Peyer's patch (tissue), 4 donors: ENCODE results near the gene DMBX1. TPM values are rescaled to one million over a fixed set of nuclear protein-coding genes. Genes with fewer than 3 reads are reported as not detected.

Source experiments
- DNase-seq, 3 donors: peaks; one replicate each; pipeline ENCODE4 v3.0.0-alpha.2; 2017 to 2019
- H3K27ac ChIP-seq, 4 donors: fragments of 200-600 bp; sonication (generic); one replicate each; pipeline ENCODE4 v1.5.1; 2016 to 2019
- H3K27me3 ChIP-seq, 2 donors: fragments of 200-600 bp; sonication (generic); one replicate each; pipeline ENCODE4 v1.5.1; 2019
- H3K36me3 ChIP-seq, 3 donors: fragments of 200-600 bp; sonication (generic); one replicate each; pipeline ENCODE4 v1.5.1; 2016 to 2019
- H3K4me1 ChIP-seq, 4 donors: fragments of 200-600 bp; sonication (generic); one replicate each; pipeline ENCODE4 v1.5.1; 2016 to 2019
- H3K4me3 ChIP-seq, 4 donors: fragments of 200-600 bp; sonication (generic); 1 replicate in 3 of 4; 2 replicates in 1 of 4; pipeline ENCODE4 v1.5.1; 2016 to 2019; ENCODE audit warnings: mild to moderate bottlenecking in 1 of 4
- H3K9me3 ChIP-seq, 4 donors: fragments of 200-600 bp; sonication (generic); one replicate each; pipeline ENCODE4 v1.5.1; 2016 to 2019; ENCODE audit warnings: mild to moderate bottlenecking in 1 of 4
- POLR2A ChIP-seq, 2 donors: fragments of 450-650 bp; IDR thresholded peaks; one replicate each; pipeline ENCODE4 v1.5.1; 2017; ENCODE audit warnings: antibody characterized with exemption in 2 of 2, mild to moderate bottlenecking in 2 of 2, moderate library complexity in 2 of 2
- total RNA-seq, 4 donors: library from RNA; depleted of rRNA; stranded (reverse); fragments of >200 nt; gene quantifications; one replicate each; pipeline ENCODE4 v1.1.0, GENCODE V29; 2016
- TF ChIP-seq, protein P1 (sequence below), 6 experiments: fragments of 450-650 bp in 4 of 6; fragments of 200-600 bp in 2 of 6; sonication (generic) in 1 of 6; IDR thresholded peaks; one replicate each; pipeline ENCODE4 v1.5.1; 2017 to 2019; ENCODE audit warnings: antibody characterized with exemption in 6 of 6, mild to moderate bottlenecking in 3 of 6, moderate library complexity in 1 of 6

Gene DMBX1
- total RNA-seq, 4 donors from 2014 or later: not detected

DNA sequence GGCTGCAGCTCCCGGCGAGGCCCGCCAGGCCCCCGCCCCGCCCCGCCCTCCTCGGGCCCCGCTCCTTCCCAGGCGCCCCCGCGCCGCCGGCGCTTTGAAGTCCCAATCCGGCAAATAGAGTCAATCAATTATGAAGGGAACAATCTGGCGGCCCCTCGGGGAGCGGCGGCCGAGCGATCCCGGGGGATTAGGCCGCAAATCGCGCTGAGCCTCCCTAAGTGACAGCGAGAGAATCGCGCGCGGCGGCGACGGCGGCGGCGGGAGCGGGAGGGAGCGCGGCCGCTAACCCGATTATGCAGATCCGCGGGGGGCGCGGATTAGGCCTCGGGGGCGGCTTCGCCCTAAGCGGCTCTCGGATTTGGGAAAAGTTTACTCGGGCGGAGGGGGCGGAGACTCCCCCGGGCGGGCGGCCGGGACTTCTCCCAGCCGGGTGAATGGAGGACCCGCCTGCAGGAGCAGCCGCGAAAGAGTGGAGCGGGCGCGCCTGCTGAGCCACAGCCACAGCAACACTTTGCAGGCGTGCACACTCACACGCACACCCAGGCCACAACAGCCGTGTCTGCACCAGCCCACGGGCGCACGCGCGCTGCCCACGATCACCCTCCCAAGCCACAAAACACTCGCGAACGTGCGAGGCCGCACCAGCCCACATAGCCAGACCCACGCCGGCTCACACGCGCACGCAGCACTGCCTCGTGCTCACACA lies 23.0 kb upstream of the DMBX1 start:
- Histone ChIP-seq H3K27ac (peak overlapping the region in 1 of 4 donors; percentile 10), H3K36me3 (no peaks in the 10 kb centered on the region), H3K4me1 (peaks cover 0 to 14% (median 6%) of the 10 kb centered on the region in 4 donors), H3K27me3 (peaks cover 0 to 9% of the 10 kb centered on the region in 2 donors), H3K9me3 (no peaks in the 10 kb centered on the region), H3K4me3 (peak overlapping the region; percentile 32 to 72 (median 61))
- DNase-seq: no peak
- no peak for TF ChIP-seq POLR2A (IDR thresholded peaks at IDR 0.05)
- TF ChIP-seq, protein P1, sequence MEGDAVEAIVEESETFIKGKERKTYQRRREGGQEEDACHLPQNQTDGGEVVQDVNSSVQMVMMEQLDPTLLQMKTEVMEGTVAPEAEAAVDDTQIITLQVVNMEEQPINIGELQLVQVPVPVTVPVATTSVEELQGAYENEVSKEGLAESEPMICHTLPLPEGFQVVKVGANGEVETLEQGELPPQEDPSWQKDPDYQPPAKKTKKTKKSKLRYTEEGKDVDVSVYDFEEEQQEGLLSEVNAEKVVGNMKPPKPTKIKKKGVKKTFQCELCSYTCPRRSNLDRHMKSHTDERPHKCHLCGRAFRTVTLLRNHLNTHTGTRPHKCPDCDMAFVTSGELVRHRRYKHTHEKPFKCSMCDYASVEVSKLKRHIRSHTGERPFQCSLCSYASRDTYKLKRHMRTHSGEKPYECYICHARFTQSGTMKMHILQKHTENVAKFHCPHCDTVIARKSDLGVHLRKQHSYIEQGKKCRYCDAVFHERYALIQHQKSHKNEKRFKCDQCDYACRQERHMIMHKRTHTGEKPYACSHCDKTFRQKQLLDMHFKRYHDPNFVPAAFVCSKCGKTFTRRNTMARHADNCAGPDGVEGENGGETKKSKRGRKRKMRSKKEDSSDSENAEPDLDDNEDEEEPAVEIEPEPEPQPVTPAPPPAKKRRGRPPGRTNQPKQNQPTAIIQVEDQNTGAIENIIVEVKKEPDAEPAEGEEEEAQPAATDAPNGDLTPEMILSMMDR (IDR thresholded peaks at IDR 0.05): no peak

- Histone ChIP-seq H3K27me3 (peaks cover 0 to 9% of the 10 kb centered on the region in 2 donors), H3K36me3 (no peaks in the 10 kb centered on the region), H3K27ac (no peak overlapping the region), H3K4me1 (peaks cover 0 to 14% (median 6%) of the 10 kb centered on the region in 4 donors), H3K4me3 (peak overlapping the region in 3 of 4 donors; percentile 32 to 72 (median 65)), H3K9me3 (no peaks in the 10 kb centered on the region)
- TF ChIP-seq, protein P1 (IDR thresholded peaks at IDR 0.05): no peak
- TF ChIP-seq POLR2A (IDR thresholded peaks at IDR 0.05): no peak
- no peak for DNase-seq
These were observed 22.5 kb upstream of the DMBX1 start for GRCh38 chr1:46467183-46467504.

GRCh38 chr1:46469881-46470280 lies 19.8 kb upstream of the DMBX1 start:
- Histone ChIP-seq H3K4me1 (peaks cover 0 to 14% (median 6%) of the 10 kb centered on the region in 4 donors), H3K27ac (no peak overlapping the region), H3K27me3 (peaks cover 0 to 11% of the 10 kb centered on the region in 2 donors), H3K36me3 (no peaks in the 10 kb centered on the region), H3K9me3 (no peaks in the 10 kb centered on the region), H3K4me3 (no peak overlapping the region)
- TF ChIP-seq, protein P1 (IDR thresholded peaks at IDR 0.05): no peak
- TF ChIP-seq POLR2A (IDR thresholded peaks at IDR 0.05): no peak
- no peak for DNase-seq

DNA sequence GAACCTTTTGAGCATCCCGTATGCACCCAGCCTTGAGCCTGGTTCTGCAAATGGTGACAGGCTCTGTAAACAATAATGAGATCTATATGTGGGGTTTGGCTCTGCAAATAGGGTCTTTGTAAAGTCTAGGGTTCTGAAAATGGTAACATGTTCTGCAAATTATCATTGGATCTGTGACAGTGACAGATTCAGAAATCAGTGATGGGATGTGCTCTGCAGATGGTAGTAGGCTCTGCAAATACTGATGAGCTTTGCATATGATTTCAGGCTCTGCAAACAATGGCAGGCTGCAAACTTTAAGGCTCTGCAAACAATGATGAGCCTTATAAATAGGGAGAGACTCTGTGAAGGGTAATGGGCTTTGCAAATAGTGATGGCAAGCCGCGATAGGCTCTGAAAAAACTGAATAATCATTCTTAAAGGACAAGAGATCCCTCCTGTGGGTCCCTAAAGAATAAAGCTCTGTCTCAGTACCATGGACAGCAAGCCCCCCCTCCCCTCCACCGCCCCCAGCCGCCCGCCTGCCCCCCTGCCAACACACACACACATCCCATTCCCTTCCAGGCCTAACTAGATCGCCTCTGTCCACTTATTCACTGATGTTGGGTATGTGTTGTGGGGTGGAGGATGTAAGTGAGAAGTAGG lies 17.7 kb upstream of the DMBX1 start:
- H3K4me1 ChIP-seq: peaks cover 0 to 3% (median 1%) of the 10 kb centered on the region in 4 donors
- no peak overlapping the region for H3K27ac ChIP-seq
- H3K27me3 ChIP-seq: peaks cover 0 to 6% of the 10 kb centered on the region in 2 donors
- no peaks in the 10 kb centered on the region for H3K36me3 ChIP-seq
- H3K9me3 ChIP-seq: no peaks in the 10 kb centered on the region
- no peak overlapping the region for H3K4me3 ChIP-seq
- DNase-seq: no peak
- TF ChIP-seq, protein P1 (IDR thresholded peaks at IDR 0.05): no peak
- TF ChIP-seq POLR2A (IDR thresholded peaks at IDR 0.05): no peak

- no peak for DNase-seq
- Histone ChIP-seq H3K27me3 (peaks cover 0 to 4% of the 10 kb centered on the region in 2 donors), H3K4me3 (no peak overlapping the region), H3K27ac (no peak overlapping the region), H3K36me3 (no peaks in the 10 kb centered on the region), H3K9me3 (no peaks in the 10 kb centered on the region), H3K4me1 (no peaks in the 10 kb centered on the region)
- TF ChIP-seq, protein P1 (IDR thresholded peaks at IDR 0.05): no peak
- no peak for TF ChIP-seq POLR2A (IDR thresholded peaks at IDR 0.05)
These were observed 17.0 kb upstream of the DMBX1 start for GRCh38 chr1:46472498-46473181.
